ENCODE data around the gene ADK.
"Not testable (repeated sequence)": the region's sequence is repeated elsewhere in the genome, so short reads cannot be mapped to it uniquely, and the experiment has no call there.

Gene ADK

DNA sequence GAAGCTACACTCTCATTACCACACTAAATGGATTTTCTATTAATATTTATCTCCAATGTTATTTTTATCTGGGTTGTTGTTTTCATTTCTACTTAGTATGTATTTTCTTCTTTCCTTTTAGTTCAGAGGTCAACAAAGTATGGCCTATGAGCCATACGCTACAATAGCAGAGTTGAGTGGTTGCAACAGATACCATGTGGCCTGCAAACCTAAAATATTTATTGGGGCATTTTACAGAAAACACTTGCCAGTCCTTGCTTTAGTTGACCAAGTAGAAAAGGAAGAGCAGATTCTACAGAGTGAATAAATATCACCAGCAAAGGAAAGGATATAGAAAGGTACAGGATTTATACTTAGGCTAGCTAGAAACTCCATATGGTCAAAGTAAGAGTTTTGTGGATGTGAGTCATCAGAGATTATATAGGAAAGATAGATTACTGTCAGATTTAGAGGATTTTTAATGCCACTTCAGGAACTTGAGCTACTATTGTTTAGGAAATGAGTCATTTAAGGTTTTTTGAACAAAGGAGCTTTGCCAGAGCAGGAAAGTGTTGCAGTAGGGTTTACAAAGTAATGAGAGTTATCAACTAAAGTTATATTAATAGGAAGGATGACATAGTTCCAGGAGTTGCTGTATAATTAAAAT, 352.1 kb downstream of the ADK start:
- DNase-seq = no peak

DNA sequence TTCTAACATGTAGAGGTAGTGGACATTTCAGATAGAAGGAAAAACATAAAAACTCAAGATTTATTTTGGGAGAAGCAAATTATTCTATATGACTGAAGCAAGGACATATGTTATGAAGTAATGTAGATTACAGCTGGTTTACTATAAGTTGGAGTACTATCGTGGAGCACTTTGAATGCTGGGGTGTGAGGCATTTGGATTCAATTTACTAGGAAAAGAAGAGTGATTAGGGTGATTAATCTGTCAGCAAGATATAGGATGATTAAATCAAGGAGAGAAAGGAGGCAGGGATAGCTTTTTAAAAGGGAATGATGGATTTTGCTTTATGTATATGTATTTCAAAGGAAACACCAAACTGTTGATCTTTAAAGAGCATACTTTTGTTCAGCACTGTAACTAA, 356.9 kb downstream of the ADK start:
- no peak for DNase-seq

DNA sequence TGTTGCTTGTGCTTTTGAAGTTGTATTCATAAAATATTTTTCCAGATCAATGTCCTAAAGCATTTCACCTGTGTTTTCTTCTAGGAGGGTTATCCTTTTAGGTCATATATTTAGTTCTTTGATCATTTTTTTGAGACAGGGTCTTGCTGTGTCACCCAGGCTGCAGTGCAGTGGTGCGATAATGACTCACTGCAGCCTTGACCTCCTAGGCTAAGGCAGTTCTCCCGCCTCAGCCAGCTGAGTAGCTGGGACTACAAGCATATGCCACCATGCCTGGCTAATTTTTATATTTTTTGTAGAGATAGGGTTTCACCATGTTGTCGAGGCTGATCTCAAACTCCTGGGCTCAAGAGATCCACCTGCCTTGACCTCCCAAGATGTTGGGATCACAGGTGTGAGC, 359.6 kb downstream of the ADK start:
- no peak for DNase-seq

DNA sequence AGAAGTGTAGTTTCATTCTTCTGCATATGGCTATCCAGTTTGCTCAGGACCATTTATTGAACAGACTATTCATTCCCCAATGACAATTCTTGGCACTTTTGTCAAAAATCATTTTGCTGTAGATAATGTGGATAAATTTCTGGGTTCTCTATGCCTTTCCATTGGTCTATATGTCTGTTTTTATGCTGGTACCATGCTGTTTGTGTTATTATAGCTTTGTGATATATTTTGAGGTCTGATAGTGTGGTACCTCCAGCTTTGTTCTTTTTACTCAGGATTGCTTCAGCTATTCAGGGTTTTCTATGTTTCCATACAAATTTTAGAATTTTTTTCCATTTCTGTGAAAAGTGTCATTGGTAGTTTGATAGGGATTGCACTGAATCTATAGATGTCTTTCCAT, 360.0 kb downstream of the ADK start:
- DNase-seq = no peak

DNA sequence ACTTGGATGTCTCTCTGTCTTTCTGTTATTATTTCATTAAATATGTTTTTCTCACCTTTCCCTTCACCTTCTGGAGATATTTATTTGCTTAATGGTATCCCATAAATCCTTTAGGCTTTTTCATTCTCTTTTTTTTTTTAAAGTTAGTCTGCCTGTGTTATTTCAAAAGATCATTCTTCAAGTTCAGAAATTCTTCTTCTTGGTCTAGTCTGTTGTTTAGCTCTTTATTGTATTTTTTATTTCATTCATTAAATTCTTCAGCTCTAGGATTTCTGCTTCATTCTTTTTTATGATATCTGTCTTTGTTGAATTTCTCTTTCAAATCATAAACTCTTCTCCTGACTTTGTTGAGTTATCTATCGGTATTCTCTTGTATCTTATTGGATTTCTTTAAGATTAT, 363.3 kb downstream of the ADK start:
- no peak for DNase-seq

DNA sequence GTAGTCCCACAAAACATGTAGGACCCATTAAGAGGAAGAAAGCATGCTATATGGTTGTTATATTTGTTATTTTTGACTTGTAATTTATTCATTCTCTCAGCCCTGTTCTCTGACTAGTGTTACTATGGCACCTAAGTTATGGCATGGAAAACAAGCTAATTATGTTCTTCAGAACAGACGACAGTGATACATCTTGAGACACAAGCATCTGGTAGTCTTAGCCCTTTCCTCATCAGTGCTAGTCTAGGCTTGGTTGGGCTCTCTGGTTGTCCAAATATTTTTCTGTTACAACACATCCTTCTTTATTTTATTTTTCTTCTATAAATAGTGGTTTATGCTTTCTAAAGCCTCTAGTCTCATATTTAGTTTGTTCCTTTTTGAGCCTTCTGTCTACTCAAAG, 367.0 kb downstream of the ADK start:
- DNase-seq = no peak

DNA sequence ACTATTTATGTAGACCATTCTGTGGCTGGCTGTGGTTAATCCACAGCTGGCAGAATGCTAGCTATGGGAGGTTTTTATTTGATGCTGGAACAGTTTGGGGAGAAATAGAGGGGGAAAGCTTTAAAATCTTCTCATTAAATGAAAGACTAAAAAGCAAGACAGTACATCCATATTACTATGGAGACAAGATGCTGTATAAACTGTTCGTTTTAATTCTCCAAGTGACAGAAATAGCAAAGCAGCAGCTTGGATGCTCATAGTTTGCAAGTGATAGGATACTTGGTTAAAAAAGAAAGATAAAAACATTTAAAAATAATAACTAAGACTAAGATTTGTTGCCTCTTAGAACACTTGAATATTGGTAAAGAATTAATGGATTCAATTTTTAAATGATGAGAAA, 370.5 kb downstream of the ADK start:
- no peak for DNase-seq

DNA sequence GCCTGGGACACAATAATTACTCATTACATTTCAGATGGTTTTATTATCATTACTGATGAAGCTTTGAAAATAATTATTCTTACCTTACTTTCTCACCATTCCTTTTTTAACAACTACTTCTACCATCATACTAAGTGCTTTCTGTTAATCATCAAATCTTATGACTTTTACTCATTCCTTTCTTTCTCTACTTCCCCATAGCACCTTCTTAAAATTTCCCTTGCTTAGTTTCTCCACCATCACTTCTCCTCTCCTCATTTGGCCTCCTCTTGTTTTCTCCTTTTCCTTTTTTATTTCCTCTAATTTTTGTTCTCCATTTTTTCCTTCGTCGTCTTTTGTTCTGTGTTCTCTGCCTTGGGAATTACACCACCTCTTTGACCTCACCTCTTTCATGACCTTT, 372.2 kb downstream of the ADK start:
- no peak for DNase-seq

DNA sequence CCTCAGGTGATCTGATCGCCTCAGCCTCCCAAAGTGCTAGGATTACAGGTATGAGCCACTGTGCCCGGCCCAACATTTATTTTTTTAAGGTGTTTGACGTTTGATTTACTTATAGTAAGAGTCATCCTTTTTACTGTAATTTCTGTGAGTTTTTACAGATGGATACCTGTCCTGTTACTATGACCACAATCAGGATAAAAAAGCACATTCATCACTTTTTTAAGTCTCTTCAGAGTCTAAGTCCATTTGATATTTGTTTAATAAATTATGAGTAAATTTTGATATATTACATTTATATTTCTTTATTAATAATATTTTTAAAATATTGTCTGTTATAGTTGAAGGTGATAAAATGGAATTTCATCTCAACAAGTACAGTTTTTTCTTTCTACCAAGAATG, 374.9 kb downstream of the ADK start:
- DNase-seq = no peak

DNA sequence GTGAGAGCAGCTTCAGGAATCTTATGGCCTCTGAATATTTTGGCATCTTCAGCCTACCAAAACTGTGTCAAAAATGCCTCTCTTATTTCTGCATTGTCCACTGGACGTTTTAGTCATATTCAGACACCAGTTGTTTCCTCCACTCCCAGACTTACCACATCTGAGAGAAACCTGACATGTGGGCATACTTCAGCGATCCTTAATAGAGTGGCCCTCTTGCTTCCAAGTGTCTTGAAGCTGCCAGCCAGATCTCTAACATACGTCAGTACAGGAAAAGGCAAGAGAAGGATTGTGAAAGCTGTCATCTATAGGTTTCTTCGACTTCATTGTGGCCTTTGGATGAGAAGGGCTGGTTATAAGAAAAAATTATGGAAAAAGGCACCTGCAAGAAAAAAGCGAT, 376.6 kb downstream of the ADK start:
- not testable (repeated sequence) for DNase-seq

DNA sequence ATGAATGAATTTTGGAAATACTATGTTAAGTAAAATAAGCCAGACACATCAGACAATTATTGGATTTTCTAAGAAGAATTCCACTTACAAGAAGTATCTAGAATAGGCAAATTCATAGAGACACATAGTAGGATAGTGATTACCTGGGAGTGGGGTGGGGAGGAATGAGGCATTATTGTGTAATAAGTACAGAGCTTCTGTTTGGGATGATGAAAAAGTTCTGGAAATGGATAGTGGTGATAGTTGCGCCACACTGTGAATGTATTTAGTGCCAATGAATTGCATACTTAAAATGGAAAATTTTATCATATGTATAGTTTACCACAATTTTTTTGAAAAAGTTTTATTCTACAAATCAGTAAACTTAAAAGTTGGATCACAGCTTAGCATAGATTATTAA, 378.2 kb downstream of the ADK start:
- no peak for DNase-seq

DNA sequence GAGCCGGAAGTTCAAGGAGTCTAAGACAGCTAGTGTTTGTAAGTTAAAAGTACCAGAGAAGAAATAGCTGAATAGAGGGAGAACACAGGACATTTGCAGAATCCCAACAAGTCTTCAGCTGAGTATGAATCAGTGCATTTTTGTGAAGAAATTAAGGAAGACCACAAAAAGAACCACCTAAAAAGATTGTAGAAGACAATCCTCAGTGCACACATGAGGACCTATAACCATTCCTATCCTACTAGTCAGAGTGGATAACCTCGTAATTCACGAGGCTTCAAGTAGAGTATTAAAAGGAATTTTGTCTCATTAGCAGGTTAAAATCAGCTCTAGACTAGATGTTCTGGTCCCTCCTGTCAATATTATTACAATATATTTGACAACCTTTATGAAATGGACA, 380.0 kb downstream of the ADK start:
- DNase-seq = no peak

DNA sequence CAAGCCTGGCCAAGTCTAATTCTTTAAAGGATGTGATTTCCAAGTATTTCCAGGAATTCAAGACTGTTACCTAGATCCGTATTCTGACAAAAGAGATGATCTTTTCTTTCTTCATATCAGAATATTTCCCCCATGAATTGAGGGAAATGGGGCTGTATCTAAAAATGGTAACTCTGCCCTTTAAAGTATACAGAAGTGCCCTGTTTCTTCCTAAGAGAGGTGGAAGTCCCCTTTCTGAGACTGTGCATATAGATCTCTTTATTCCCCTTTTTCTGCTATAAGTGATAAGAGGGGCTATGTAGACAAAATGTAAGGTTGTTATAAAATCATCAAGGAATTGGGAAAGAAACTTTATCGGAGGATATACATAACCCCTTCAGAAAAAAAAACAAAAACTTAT, 388.3 kb downstream of the ADK start:
- no peak for DNase-seq

DNA sequence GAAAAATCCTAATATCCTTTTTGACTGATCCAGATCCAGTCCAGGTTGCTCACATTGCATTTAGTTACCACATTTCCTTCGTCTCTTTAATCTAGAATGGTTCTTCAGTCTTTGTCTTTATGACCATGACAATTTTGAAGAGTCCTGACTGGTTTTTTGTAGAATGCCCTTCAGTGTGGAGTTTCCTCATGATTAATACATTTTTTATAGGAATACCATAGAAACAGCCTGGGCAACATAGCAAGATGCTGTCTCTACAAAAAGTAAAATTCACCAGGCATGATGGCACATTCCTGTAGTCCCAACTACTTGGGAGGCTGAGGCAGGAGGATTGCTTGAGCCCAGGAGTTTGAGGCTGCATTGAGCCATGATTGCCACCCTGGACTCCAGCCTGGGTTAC, 390.4 kb downstream of the ADK start:
- no peak for DNase-seq

DNA sequence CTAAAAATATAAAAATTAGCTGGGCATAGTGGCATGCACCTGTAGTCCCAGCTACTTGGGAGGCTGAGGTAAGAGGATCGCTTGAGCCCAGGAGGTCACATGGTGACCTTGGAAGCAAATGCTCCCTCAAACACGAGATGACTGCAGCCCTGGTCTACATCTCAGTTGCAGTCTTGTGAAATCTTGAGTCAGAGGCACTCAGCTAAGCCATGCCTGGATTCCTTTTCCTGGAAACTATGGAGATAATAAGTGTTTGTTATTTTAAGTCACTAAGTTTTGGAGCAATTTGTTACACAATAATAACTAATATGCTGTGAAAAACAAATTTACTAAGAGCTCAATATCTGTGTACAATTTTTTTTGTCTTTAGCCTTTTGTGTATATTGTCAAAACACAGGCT, 391.1 kb downstream of the ADK start:
- no peak for DNase-seq

DNA sequence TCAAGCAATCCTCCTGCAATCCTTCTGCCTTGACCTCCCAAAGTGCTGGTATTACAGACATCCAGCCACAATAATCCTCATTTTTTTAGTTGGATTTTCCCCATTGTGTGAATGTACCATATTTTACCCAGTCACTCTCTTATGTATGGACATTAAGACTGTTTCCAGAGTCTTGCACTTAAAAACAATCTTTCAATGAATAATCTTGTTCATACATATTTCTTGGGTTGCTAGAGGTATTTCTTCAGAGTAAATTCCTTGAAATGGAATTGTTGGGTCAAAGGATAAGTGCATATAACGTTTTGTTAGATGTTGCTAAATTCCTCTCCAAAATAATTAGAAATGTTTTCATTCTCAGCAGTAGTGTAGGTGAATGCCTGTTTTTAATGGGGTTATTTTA, 392.3 kb downstream of the ADK start:
- DNase-seq = no peak

DNA sequence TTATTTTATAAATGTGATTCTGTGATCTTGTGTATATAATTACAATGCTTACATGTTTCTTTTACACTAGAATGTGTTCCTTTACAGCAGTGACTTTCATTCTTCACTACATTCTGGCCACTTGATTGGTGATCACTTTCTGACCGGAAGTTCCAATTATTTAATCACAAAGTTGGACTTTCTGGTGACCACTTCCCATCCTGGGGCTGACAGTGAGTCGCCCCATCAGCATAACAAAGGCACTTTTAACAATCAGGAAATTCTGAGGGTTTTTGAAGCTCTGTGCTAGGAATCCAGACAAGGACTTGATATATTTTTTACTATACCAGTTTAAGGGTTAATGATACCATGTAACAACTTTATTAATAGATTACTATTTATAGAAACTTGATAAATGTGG, 393.1 kb downstream of the ADK start:
- no peak for DNase-seq

DNA sequence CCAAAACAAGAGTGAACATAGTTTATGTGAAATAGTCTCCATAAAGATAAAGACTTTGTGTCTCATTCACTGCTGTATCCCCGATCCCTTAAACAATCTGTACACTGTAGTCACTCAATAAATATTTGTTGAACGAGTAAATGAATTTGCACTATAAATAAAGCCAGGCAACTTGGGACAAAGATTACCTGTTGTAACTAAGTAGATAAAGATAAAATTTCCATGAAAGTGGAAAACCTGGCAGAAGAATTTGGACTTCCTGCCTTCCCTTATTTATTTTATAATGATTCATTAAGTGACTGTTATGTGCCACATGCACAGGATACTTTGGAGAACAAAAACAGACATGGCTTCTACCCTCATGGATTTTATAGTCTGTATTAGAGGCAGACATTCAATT, 397.7 kb downstream of the ADK start:
- DNase-seq = no peak

DNA sequence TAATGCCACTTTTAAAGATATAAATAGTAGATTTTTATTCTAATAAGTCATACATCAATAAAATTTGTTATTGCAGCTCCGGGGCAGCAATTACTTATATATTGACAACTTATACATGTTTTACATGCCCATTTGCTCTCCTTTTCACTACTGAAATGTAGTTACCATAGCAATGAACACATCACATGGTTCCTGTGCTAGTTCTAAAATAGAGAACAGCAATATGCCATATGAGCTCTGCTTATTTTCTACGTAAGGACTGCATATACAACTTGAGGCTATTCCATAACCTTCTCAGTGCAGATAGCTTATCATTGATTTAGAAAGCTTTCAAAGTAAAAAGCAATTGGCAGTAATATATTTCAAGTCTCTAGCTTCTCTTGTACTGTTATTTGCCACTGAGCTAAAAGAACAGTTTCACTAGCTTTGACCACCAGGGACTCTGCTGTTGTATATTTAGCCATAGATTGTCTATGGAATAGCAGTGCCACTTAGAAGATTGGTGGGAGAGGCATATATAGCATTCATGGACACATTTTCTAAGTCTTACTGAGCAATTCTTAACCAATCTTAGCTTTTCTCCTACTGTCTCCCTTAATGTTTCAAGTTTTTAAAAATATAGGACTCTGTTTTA, 405.2 kb downstream of the ADK start:
- no peak for DNase-seq

DNA sequence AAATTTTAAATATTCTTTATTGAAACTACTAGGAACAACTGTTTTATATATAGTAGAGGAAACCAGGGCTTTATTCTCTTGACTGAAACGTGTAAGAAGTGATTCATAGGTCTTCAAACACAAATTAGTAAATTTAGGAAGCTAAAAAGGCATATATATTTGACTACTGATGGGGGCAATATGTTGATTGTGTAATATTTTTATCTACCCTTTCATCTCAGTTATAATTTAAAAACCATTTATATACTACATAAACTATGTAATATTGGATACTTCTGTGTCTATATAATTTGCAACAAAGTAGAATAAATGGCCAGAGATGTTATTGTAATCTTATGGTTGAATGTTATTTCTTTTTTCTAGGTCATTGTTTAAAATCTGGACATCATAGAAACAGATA, 406.1 kb downstream of the ADK start:
- no peak for DNase-seq

DNA sequence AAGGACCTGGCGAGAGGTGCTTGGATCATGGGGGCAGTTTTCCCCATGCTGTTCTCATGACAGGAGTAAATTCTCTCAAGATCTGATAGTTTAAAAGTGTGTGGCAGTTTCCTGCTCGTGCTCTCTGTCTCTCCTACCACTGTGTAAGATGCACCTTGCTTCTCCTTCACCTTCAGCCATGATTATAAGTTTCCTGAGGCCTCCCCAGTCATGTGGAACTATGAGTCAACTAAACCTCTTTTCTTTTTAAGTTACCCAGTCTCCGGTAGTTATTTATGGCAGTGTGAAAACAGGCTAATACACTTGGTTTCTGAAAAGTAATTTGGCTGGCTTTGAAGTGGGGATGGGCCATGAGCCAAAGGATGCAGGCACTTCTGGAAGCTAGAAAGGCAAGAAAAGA, 407.4 kb downstream of the ADK start:
- no peak for DNase-seq

DNA sequence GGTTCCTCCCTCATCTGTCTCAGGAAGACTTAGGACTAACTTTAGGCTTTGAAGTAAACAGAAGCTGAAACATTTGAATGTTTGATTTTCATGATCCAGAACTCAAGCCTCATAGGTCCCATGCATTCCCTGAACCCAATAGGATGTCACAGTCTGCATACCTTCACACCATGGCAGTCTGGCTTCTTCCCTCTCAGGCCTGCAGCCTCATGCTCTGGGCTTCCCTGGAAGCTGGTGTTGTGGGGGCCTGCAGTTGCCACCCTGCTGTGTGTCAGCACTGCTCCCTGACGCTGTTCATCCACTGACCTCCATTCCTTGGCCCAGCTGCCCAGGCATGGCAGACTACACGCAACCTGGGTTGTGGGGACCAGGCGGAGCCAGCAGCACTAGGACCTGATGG, 407.9 kb downstream of the ADK start:
- no peak for DNase-seq

DNA sequence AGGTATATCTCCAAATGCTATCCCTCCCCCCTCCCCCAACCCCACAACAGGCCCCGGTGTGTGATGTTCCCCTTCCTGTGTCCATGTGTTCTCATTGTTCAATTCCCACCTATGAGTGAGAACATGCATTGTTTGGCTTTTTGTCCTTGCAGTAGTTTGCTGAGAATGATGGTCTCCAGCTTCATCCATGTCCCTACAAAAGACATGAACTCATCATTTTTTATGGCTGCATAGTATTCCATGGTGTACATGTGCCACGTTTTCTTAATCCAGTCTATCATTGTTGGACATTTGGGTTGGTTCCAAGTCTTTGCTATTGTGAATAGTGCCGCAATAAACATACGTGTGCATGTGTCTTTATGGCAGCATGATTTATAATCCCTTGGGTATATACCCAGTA, 417.9 kb downstream of the ADK start:
- DNase-seq = not testable (repeated sequence)

DNA sequence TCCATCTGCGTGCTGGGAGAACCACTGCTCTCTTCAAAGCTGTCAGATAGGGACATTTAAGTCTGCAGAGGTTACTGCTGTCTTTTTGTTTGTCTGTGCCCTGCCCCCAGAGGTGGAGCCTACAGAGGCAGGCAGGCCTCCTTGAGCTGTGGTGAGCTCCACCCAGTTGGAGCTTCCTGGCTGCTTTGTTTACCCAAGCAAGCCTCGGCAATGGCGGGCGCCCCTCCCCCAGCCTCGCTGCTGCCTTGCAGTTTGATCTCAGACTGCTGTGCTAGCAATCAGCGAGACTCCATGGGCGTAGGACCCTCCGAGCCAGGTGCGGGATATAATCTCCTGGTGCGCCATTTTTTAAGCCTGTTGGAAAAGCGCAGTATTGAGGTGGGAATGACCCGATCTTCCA, 422.5 kb downstream of the ADK start:
- not testable (repeated sequence) for DNase-seq

DNA sequence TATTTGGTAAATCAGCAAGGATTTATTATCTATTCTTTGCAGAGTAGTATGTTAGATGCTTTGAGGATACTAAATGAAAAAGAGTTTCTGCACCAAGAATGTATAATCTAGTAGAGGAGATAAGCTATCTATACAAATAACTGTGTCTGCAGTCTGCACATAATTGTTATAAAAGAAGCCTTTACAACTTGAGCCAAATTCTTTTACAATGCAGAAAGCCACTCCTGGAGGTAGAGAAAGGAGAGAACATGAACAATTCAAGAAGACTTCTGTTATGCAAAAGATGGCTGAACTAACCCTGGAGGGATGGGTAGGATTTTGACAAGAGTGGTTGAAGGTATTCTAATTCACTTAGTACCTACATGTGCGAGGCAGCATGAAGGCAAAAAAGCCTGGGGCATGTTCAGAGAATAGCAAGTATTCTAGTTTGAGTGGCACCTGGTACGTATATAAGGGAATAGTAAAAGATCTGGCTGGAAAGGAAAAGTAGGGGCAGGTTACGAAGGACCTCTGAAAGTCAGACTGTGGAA, 424.2 kb downstream of the ADK start:
- no peak for DNase-seq
